Colonic mucosa (tissue), 4 donors: ENCODE measurements around the gene DNAH17. TPM values are rescaled to one million over a fixed set of nuclear protein-coding genes. Genes with fewer than 3 reads are reported as not detected.
"Not testable (repeated sequence)": the region's sequence is repeated elsewhere in the genome, so short reads cannot be mapped to it uniquely, and the experiment has no call there.

Source experiments
- DNase-seq: peaks from one replicate; pipeline ENCODE4 v3.0.0-alpha.2; 2020
- H3K27ac ChIP-seq: fragments of 200-600 bp; one replicate; pipeline ENCODE4 v1.8.0; 2021
- H3K27me3 ChIP-seq: fragments of 200-600 bp; one replicate; pipeline ENCODE4 v1.8.0; 2021
- H3K36me3 ChIP-seq: fragments of 200-600 bp; one replicate; pipeline ENCODE4 v1.8.0; 2021
- H3K4me1 ChIP-seq: fragments of 200-600 bp; one replicate; pipeline ENCODE4 v1.8.0; 2021; ENCODE audit warnings: mild to moderate bottlenecking
- H3K4me3 ChIP-seq: fragments of 200-600 bp; one replicate; pipeline ENCODE4 v1.8.0; 2021
- H3K9ac ChIP-seq, 2 donors: one replicate each; pipeline ENCODE4 v1.7.0; 2013; ENCODE audit warnings: control low read depth in 2 of 2, low read depth in 2 of 2, low read length in 2 of 2
- H3K9me3 ChIP-seq: fragments of 200-600 bp; one replicate; pipeline ENCODE4 v1.8.0; 2021
- CTCF ChIP-seq: fragments of 200-600 bp; IDR thresholded peaks from one replicate; pipeline ENCODE4 v1.8.0; 2022; ENCODE audit warnings: antibody characterized with exemption, mild to moderate bottlenecking
- intact Hi-C: fragments of 100-400 bp; cut with DNase I; formaldehyde crosslinking; loops from one replicate; pipeline ENCODE4 v1.14.1; 2022
- total RNA-seq, 2 donors: library from RNA; stranded (reverse); fragmentation: NEBNext Ultra II Directional in 1 of 2; extraction: Animal tissue kit (Norgen Biotek cat#: 25700) in 1 of 2; gene quantifications; one replicate each; pipeline ENCODE4 v1.2.1, GENCODE V29; 2021
- donor health status: healthy.
- donor health status: DM: no; HTN: no; CAD: no.
- donor health status: DM: no; HTN: no; CAD: no.

Gene DNAH17
- total RNA-seq, 2 donors from 2014 or later: 0.05 to 0.19 TPM

GRCh38 chr17:78504156-78504925, 72.9 kb downstream of the DNAH17 start:
- intact Hi-C loops: no loop called here
- Histone ChIP-seq H3K9me3 (no peaks in the 10 kb centered on the region), H3K36me3 (no peaks in the 10 kb centered on the region), H3K9ac (no peak overlapping the region), H3K4me1 (no peaks in the 10 kb centered on the region), H3K27ac (no peak overlapping the region), H3K27me3 (no peaks in the 10 kb centered on the region), H3K4me3 (no peak overlapping the region)
- no peak for DNase-seq
- TF ChIP-seq CTCF: no peak

GRCh38 chr17:78503388-78503787, 73.8 kb downstream of the DNAH17 start:
- H3K27ac ChIP-seq, H3K9me3 ChIP-seq, H3K4me1 ChIP-seq, H3K36me3 ChIP-seq, DNase-seq, H3K4me3 ChIP-seq, H3K9ac ChIP-seq, H3K27me3 ChIP-seq, intact Hi-C loops: not testable (repeated sequence)

- Histone ChIP-seq H3K27ac (no peak overlapping the region), H3K36me3 (no peaks in the 10 kb centered on the region), H3K27me3 (no peaks in the 10 kb centered on the region), H3K9ac (no peak overlapping the region), H3K4me1 (no peaks in the 10 kb centered on the region), H3K4me3 (no peak overlapping the region), H3K9me3 (no peaks in the 10 kb centered on the region)
- no peak for TF ChIP-seq CTCF
- intact Hi-C loops: no loop called here
- DNase-seq: no peak
Observed at GRCh38 chr17:78502611-78503148, 74.5 kb downstream of the DNAH17 start.

GRCh38 chr17:78501241-78502036, 75.8 kb downstream of the DNAH17 start:
- no peak overlapping the region for H3K4me3 ChIP-seq
- H3K36me3 ChIP-seq: no peaks in the 10 kb centered on the region
- TF ChIP-seq CTCF: no peak
- DNase-seq: no peak
- no peaks in the 10 kb centered on the region for H3K4me1 ChIP-seq
- intact Hi-C loops: no loop called here
- no peak overlapping the region for H3K9ac ChIP-seq
- no peaks in the 10 kb centered on the region for H3K9me3 ChIP-seq
- H3K27ac ChIP-seq: no peak overlapping the region
- H3K27me3 ChIP-seq: no peaks in the 10 kb centered on the region

- H3K9me3 ChIP-seq: no peaks in the 10 kb centered on the region
- TF ChIP-seq CTCF: no peak
- DNase-seq: no peak
- no peak overlapping the region for H3K4me3 ChIP-seq
- no peaks in the 10 kb centered on the region for H3K36me3 ChIP-seq
- no peak overlapping the region for H3K27ac ChIP-seq
- H3K9ac ChIP-seq: no peak overlapping the region
- H3K4me1 ChIP-seq: no peaks in the 10 kb centered on the region
- intact Hi-C loops: no loop called here
- no peaks in the 10 kb centered on the region for H3K27me3 ChIP-seq
Observed at GRCh38 chr17:78500806-78501205, 76.4 kb downstream of the DNAH17 start.
